Sigmoid colon (tissue), 7 donors: ENCODE measurements around the gene SLC7A5. TPM values are rescaled to one million over a fixed set of nuclear protein-coding genes. Genes with fewer than 3 reads are reported as not detected.
"Not testable (repeated sequence)": the region's sequence is repeated elsewhere in the genome, so short reads cannot be mapped to it uniquely, and the experiment has no call there.

Experiments
- DNase-seq: peaks from one replicate; pipeline ENCODE4 v3.0.0-alpha.2; 2019
- H3K27ac ChIP-seq, 4 donors: fragments of 200-600 bp; sonication (generic); one replicate each; pipeline ENCODE4 v1.5.1; 2016 to 2019; ENCODE audit warnings: mild to moderate bottlenecking in 1 of 4
- H3K27me3 ChIP-seq, 3 donors: fragments of 200-600 bp; sonication (generic); one replicate each; pipeline ENCODE4 v1.5.1; 2019; ENCODE audit warnings: mild to moderate bottlenecking in 1 of 3
- H3K36me3 ChIP-seq, 4 donors: fragments of 200-600 bp; sonication (generic); one replicate each; pipeline ENCODE4 v1.5.1; 2016 to 2019
- H3K4me1 ChIP-seq, 4 donors: fragments of 200-600 bp; sonication (generic); one replicate each; pipeline ENCODE4 v1.5.1; 2017 to 2019
- H3K4me3 ChIP-seq, 4 donors: fragments of 200-600 bp; sonication (generic); one replicate each; pipeline ENCODE4 v1.5.1; 2017 to 2019; ENCODE audit warnings: mild to moderate bottlenecking in 2 of 4, moderate library complexity in 1 of 4
- H3K9me3 ChIP-seq, 4 donors: fragments of 200-600 bp in 3 of 4; sonication (generic) in 3 of 4; one replicate each; pipeline versions ENCODE4 v1.5.1 to v1.6.1; 2013 to 2019
- CTCF ChIP-seq, 4 experiments: fragments of 450-650 bp in 3 of 4; fragments of 200-600 bp in 1 of 4; IDR thresholded peaks; one replicate each; pipeline ENCODE4 v1.5.1; 2016 to 2019; ENCODE audit warnings: antibody characterized with exemption in 4 of 4, mild to moderate bottlenecking in 3 of 4, moderate library complexity in 2 of 4
- EP300 ChIP-seq, 4 donors: sonication (generic); formaldehyde crosslinking; IDR thresholded peaks; one replicate each; pipeline ENCODE4 v1.6.1; 2017; ENCODE audit warnings: antibody characterized with exemption in 4 of 4
- POLR2A ChIP-seq, 2 donors: fragments of 450-650 bp; IDR thresholded peaks; one replicate each; pipeline ENCODE4 v1.6.1; 2016; ENCODE audit warnings: antibody characterized with exemption in 2 of 2, mild to moderate bottlenecking in 2 of 2, moderate library complexity in 2 of 2
- POLR2AphosphoS5 ChIP-seq, 4 donors: sonication (generic); formaldehyde crosslinking; IDR thresholded peaks; one replicate each; pipeline ENCODE4 v1.6.1; 2017; ENCODE audit warnings: antibody characterized with exemption in 4 of 4
- WGBS, 2 donors: extraction: QIAGEN DNeasy Blood & Tissue Kit; methylation state at CpG; one replicate each; pipeline ENCODE4 v1.1.7; 2013; 5-methylcytosine and 5-hydroxymethylcytosine counted together
- intact Hi-C: fragments of 100-400 bp; cut with DNase I; formaldehyde crosslinking; loops from one replicate; pipeline ENCODE4 v1.15.1; 2023
- polyA plus RNA-seq, 3 donors: library from polyadenylated mRNA; stranded (reverse); fragments of 200-250 nt; gene quantifications; one replicate each; pipeline ENCODE4 v1.2.3, GENCODE V29; 2013
- total RNA-seq, 4 donors: library from RNA; depleted of rRNA; stranded (reverse); fragments of >200 nt; gene quantifications; one replicate each; pipeline ENCODE4 v1.1.0, GENCODE V29; 2016
- donor health status: healthy with polysubstance abuse.
- donor health status: Bipolar disorder and iron deficiency.
- donor health status: healthy.

Gene SLC7A5
- total and polyA plus RNA-seq, 7 donors = 0.60 to 44.5 (median 3.1) TPM

- Histone ChIP-seq H3K27ac (no peak overlapping the region), H3K36me3 (no peaks in the 10 kb centered on the region), H3K4me1 (peaks cover 0 to 10% (median 0%) of the 10 kb centered on the region in 4 donors), H3K4me3 (no peak overlapping the region), H3K27me3 (no peaks in the 10 kb centered on the region), H3K9me3 (peaks cover 0 to 16% (median 8%) of the 10 kb centered on the region in 4 donors)
- DNase-seq = no peak
- intact Hi-C loops = no loop called here
- WGBS, 2 donors = 91 to 93% methylated on average over 16 of the region's 16 CpGs
- TF ChIP-seq CTCF (IDR thresholded peaks at IDR 0.05) = no peak
- no peak for TF ChIP-seq POLR2A (IDR thresholded peaks at IDR 0.05)
- TF ChIP-seq EP300 (IDR thresholded peaks at IDR 0.05) = no peak
- no peak for TF ChIP-seq POLR2AphosphoS5 (IDR thresholded peaks at IDR 0.05)
Measured at GRCh38 chr16:87818533-87819161, 50.7 kb downstream of the SLC7A5 start.

GRCh38 chr16:87817910-87818309, 51.4 kb downstream of the SLC7A5 start:
- intact Hi-C loops = no loop called here
- H3K27me3 ChIP-seq = no peaks in the 10 kb centered on the region
- no peak for DNase-seq
- H3K27ac ChIP-seq = no peak overlapping the region
- WGBS, 2 donors = 97 to 98% methylated on average over 8 of the region's 8 CpGs
- TF ChIP-seq POLR2AphosphoS5 (IDR thresholded peaks at IDR 0.05) (no peak), EP300 (IDR thresholded peaks at IDR 0.05) (no peak), POLR2A (IDR thresholded peaks at IDR 0.05) (no peak), CTCF (IDR thresholded peaks at IDR 0.05) (no peak)
- no peaks in the 10 kb centered on the region for H3K36me3 ChIP-seq
- H3K4me1 ChIP-seq = peaks cover 0 to 10% (median 0%) of the 10 kb centered on the region in 4 donors
- H3K4me3 ChIP-seq = no peak overlapping the region
- peaks cover 0 to 16% (median 8%) of the 10 kb centered on the region in 4 donors for H3K9me3 ChIP-seq

GRCh38 chr16:87817370-87817769, 51.9 kb downstream of the SLC7A5 start:
- DNase-seq, H3K4me3 ChIP-seq, intact Hi-C loops, H3K27ac ChIP-seq, H3K36me3 ChIP-seq, H3K4me1 ChIP-seq, H3K27me3 ChIP-seq: not testable (repeated sequence)
- peaks cover 0 to 16% (median 8%) of the 10 kb centered on the region in 4 donors for H3K9me3 ChIP-seq
- WGBS, 2 donors = 89 to 95% methylated on average over 7 of the region's 7 CpGs

GRCh38 chr16:87816507-87817100, 52.7 kb downstream of the SLC7A5 start:
- Histone ChIP-seq H3K4me1 (no peaks in the 10 kb centered on the region), H3K4me3 (no peak overlapping the region), H3K27ac (no peak overlapping the region), H3K36me3 (no peaks in the 10 kb centered on the region), H3K9me3 (peaks cover 0 to 16% (median 8%) of the 10 kb centered on the region in 4 donors), H3K27me3 (no peaks in the 10 kb centered on the region)
- TF ChIP-seq EP300 (IDR thresholded peaks at IDR 0.05) (no peak), CTCF (IDR thresholded peaks at IDR 0.05) (no peak), POLR2AphosphoS5 (IDR thresholded peaks at IDR 0.05) (no peak), POLR2A (IDR thresholded peaks at IDR 0.05) (no peak)
- WGBS, 2 donors = 53 to 79% methylated on average over 11 of the region's 11 CpGs
- intact Hi-C loops = no loop called here
- no peak for DNase-seq

GRCh38 chr16:87815567-87815966, 53.7 kb downstream of the SLC7A5 start:
- intact Hi-C loops = no loop called here
- Histone ChIP-seq H3K27me3 (no peaks in the 10 kb centered on the region), H3K9me3 (peaks cover 0 to 16% (median 8%) of the 10 kb centered on the region in 4 donors), H3K4me1 (no peaks in the 10 kb centered on the region), H3K27ac (no peak overlapping the region), H3K4me3 (no peak overlapping the region), H3K36me3 (no peaks in the 10 kb centered on the region)
- TF ChIP-seq POLR2A (IDR thresholded peaks at IDR 0.05) (no peak), EP300 (IDR thresholded peaks at IDR 0.05) (no peak), POLR2AphosphoS5 (IDR thresholded peaks at IDR 0.05) (no peak), CTCF (IDR thresholded peaks at IDR 0.05) (no peak)
- 81 to 82% methylated on average over 5 of the region's 5 CpGs for WGBS, 2 donors
- no peak for DNase-seq
